BE2C (cell line): ENCODE data around the gene MAP2K3.
"Not testable (repeated sequence)": the region's sequence is repeated elsewhere in the genome, so short reads cannot be mapped to it uniquely, and the experiment has no call there.

Source experiments
- DNase-seq: peaks from one replicate; pipeline ENCODE4 v3.0.0-alpha.2; 2020
- H3K27me3 ChIP-seq: fragments of 250-450 bp; sonication (Bioruptor Pico); 2 replicates; pipeline ENCODE4 v1.5.1; 2020; ENCODE audit warnings: mild to moderate bottlenecking
- H3K36me3 ChIP-seq: fragments of 250-450 bp; sonication (Bioruptor Pico); 2 replicates; pipeline ENCODE4 v1.5.1; 2020; ENCODE audit warnings: mild to moderate bottlenecking
- H3K4me1 ChIP-seq: fragments of 250-450 bp; sonication (Bioruptor Pico); 2 replicates; pipeline ENCODE4 v1.5.1; 2020
- H3K4me3 ChIP-seq: 2 replicates; pipeline ENCODE4 v1.5.1; 2011; ENCODE audit warnings: low read depth, low read length
- H3K9me3 ChIP-seq: fragments of 250-450 bp; sonication (Bioruptor Pico); 2 replicates; pipeline ENCODE4 v1.5.1; 2020
- TF ChIP-seq, protein P1 (sequence below): IDR thresholded peaks from 2 replicates; pipeline ENCODE4 v1.5.1; 2012; ENCODE audit warnings: mild to moderate bottlenecking, low read depth, low read length

Gene MAP2K3

DNA sequence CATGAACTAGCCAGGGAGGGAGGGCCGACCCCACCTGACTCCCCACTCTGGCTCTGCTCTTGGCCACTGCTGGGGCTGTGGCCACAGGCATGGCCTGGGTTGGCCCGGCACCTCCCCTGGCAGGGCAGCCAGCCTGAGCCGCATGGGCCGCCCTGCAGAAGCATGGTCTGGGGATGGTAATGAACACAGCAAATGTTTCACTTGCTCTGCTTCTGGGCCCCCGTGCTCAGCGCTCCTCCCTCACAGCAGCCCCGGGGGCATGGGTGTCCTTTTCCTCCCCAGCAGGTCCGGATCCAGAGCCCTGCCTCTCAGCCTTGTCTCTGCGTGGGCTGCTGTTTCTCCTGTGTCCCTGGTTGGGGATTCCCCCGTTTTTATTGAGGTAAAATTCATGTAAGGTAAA lies 60.7 kb downstream of the MAP2K3 start:
- Histone ChIP-seq H3K4me3 (no peak overlapping the region), H3K4me1 (no peaks in the 10 kb centered on the region), H3K27me3 (no peaks in the 10 kb centered on the region), H3K36me3 (no peaks in the 10 kb centered on the region), H3K9me3 (no peaks in the 10 kb centered on the region)
- DNase-seq, result peak; percentile 47
- TF ChIP-seq, protein P1, sequence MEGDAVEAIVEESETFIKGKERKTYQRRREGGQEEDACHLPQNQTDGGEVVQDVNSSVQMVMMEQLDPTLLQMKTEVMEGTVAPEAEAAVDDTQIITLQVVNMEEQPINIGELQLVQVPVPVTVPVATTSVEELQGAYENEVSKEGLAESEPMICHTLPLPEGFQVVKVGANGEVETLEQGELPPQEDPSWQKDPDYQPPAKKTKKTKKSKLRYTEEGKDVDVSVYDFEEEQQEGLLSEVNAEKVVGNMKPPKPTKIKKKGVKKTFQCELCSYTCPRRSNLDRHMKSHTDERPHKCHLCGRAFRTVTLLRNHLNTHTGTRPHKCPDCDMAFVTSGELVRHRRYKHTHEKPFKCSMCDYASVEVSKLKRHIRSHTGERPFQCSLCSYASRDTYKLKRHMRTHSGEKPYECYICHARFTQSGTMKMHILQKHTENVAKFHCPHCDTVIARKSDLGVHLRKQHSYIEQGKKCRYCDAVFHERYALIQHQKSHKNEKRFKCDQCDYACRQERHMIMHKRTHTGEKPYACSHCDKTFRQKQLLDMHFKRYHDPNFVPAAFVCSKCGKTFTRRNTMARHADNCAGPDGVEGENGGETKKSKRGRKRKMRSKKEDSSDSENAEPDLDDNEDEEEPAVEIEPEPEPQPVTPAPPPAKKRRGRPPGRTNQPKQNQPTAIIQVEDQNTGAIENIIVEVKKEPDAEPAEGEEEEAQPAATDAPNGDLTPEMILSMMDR, result no peak

GRCh38 chr17:21346107-21346506 lies 61.6 kb downstream of the MAP2K3 start:
- not testable (repeated sequence) for H3K27me3 ChIP-seq, H3K4me1 ChIP-seq, H3K36me3 ChIP-seq, H3K4me3 ChIP-seq, H3K9me3 ChIP-seq, DNase-seq

GRCh38 chr17:21346651-21347250 lies 62.2 kb downstream of the MAP2K3 start:
- not testable (repeated sequence) for H3K36me3 ChIP-seq, H3K4me1 ChIP-seq, DNase-seq, H3K27me3 ChIP-seq, H3K4me3 ChIP-seq, H3K9me3 ChIP-seq

DNA sequence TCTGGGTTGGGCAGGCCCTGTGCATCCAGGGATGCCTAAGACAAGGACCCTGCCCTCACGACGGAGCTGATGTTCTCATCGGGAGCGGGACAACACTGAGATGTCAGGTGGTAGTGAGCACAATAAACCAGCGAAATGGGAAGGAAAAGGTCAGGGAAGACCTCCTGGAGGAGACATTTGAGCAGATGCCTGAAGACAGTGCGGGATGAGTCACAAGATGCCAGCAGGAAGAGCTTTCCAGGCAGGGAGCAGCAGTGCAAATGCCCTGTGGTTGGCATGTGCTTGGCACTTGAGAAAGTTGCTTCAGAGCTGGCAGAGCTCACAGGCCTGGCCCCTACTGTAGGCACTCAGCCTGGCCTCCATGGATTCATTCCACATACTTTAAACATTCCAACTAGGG lies 63.1 kb downstream of the MAP2K3 start:
- H3K9me3 ChIP-seq, H3K4me1 ChIP-seq, H3K36me3 ChIP-seq, H3K4me3 ChIP-seq, H3K27me3 ChIP-seq, DNase-seq: not testable (repeated sequence)

DNA sequence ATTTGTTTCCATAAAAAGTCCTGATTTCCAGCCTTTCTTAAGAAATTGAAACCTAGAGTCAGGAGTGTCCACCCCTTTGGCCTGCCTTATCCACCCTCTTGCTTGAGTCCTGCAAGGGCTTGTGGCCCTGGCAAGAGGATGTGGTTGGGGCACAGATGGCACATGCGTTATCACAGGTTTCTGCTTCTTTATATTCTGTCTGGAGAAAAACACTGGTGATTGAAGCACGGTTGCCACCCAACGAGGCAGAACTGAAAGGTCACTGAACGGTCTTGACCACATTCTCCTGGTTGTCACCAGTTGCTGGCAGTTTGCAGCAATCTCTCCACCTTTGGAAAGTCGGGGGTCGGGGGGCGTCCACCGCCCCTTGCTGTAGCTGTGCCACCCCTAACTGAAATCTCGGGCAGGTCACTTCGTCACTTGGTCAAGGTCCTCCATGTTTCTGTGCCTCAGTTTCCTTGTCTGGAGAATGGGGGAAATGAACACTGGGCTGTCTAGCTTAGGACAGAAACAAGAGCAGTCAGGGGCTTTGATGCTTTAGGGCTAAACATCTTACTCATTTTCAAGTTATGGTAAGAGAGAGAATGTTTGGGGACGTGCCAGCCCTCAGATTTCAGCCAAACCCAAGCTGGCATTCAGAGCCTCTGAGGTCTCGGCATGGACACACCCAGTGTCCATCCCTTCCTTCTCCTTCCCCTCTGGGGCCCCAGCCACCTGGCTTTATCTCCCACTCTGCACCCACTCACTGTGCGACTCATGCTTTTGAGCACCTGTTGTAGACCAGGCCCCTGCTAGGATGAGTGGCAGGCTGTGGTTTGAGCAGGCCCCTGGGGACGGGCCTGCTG lies 63.8 kb downstream of the MAP2K3 start:
- H3K4me3 ChIP-seq, H3K36me3 ChIP-seq, DNase-seq, H3K9me3 ChIP-seq, H3K4me1 ChIP-seq, H3K27me3 ChIP-seq: not testable (repeated sequence)

DNA sequence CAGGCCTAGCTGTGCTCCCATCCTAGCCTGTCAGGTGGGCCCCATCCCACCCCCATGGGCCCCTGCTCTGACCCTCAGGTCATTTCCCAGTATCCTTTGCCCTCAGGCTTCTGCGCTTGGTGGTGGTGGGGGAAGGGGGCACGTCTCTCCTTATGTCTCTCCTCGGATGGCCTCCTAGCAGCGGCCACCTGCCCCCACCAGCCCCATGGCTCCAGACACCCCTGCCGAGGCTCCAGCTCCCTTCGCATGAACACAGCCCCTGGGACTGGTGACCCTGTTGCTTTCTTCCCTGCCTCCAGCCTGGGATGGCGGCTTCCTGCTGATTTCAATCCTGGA lies 64.4 kb downstream of the MAP2K3 start:
- not testable (repeated sequence) for DNase-seq, H3K27me3 ChIP-seq, H3K9me3 ChIP-seq, H3K4me3 ChIP-seq, H3K4me1 ChIP-seq, H3K36me3 ChIP-seq

- H3K9me3 ChIP-seq, H3K4me1 ChIP-seq, DNase-seq: not testable (repeated sequence)
Observed at GRCh38 chr17:21349358-21350050, 65.0 kb downstream of the MAP2K3 start.

DNA sequence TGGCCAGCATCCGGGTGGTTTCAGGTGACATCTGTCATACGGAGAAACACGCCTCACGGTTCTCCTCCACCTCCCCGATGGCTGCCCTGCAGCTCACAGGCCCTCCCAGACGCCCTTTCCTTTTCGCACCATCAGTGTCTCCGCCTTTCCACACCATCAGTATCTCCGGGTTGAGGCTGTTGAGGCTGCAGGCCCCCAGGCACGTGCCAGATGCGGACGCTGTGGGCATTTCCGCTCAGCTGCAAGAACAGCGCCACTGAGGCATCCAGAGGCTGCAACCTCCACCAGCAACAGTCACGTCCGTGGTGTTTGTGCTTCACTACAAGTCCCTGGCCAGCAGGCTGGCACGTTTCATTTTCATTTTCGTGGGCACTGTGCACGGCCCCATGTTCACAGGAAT lies 66.0 kb downstream of the MAP2K3 start:
- H3K27me3 ChIP-seq, DNase-seq, H3K36me3 ChIP-seq, H3K9me3 ChIP-seq, H3K4me3 ChIP-seq, H3K4me1 ChIP-seq: not testable (repeated sequence)

More at GRCh38 chr17:21349358-21350050, 65.0 kb downstream of the MAP2K3 start:
- H3K4me3 ChIP-seq, H3K27me3 ChIP-seq, H3K36me3 ChIP-seq: not testable (repeated sequence)

- no peaks in the 10 kb centered on the region for H3K9me3 ChIP-seq
- H3K4me1 ChIP-seq, result no peaks in the 10 kb centered on the region
- TF ChIP-seq, protein P1, result no peak
- DNase-seq, result no peak
- H3K36me3 ChIP-seq, result no peaks in the 10 kb centered on the region
- H3K27me3 ChIP-seq, result no peaks in the 10 kb centered on the region
- H3K4me3 ChIP-seq, result no peak overlapping the region
Observed at GRCh38 chr17:21351366-21352065, 67.0 kb downstream of the MAP2K3 start.
